Right cardiac atrium (tissue), 5 donors: ENCODE data around the gene MIA2. TPM values are rescaled to one million over a fixed set of nuclear protein-coding genes. Genes with fewer than 3 reads are reported as not detected.
"Not testable (repeated sequence)": the region's sequence is repeated elsewhere in the genome, so short reads cannot be mapped to it uniquely, and the experiment has no call there.

Experiments used
- ATAC-seq, 2 donors: fragments of 200-7000 bp; cut with Tn5 transposase; one replicate each; pipeline versions ENCODE4 v1.8.0 to v1.9.1; 2020; ENCODE audit warnings: moderate library complexity in 2 of 2, mild to moderate bottlenecking in 1 of 2
- DNase-seq, 3 donors: peaks; one replicate each; pipeline ENCODE4 v3.0.0-alpha.2; 2020
- H3K27ac ChIP-seq: one replicate; pipeline ENCODE4 v1.5.1; 2013; ENCODE audit warnings: mild to moderate bottlenecking, low read length, control low read depth, moderate library complexity
- H3K27me3 ChIP-seq: one replicate; pipeline ENCODE4 v1.6.1; 2013; ENCODE audit not compliant: control insufficient read depth, insufficient read depth
- H3K4me1 ChIP-seq: one replicate; pipeline ENCODE4 v1.6.1; 2013; ENCODE audit warnings: low read length; ENCODE audit not compliant: control insufficient read depth, insufficient read depth
- H3K4me3 ChIP-seq: one replicate; pipeline ENCODE4 v1.5.1; 2013; ENCODE audit warnings: low read length, control low read depth
- H3K9me3 ChIP-seq: one replicate; pipeline ENCODE4 v1.6.1; 2013; ENCODE audit warnings: low read length; ENCODE audit not compliant: control insufficient read depth
- WGBS: extraction: QIAGEN DNeasy Blood & Tissue Kit; methylation state at CpG from one replicate; pipeline ENCODE4 v1.1.7; 2013; 5-methylcytosine and 5-hydroxymethylcytosine counted together
- intact Hi-C, 4 donors: fragments of 100-400 bp; cut with DNase I; formaldehyde crosslinking; loops; one replicate each; pipeline versions ENCODE4 v1.11.0 to v1.14.0; 2022 to 2023
- long read RNA-seq, 4 donors: library from polyadenylated mRNA; unstranded; transcript quantifications; one replicate each; pipeline ENCODE4 v2.0.0, GENCODE V29; 2020 to 2021
- polyA plus RNA-seq: library from polyadenylated mRNA; stranded (reverse); fragments of 200-250 nt; gene quantifications from one replicate; pipeline ENCODE4 v1.2.3, GENCODE V29; 2013
- total RNA-seq, 4 donors: library from RNA; stranded (reverse); fragmentation: NEBNext Ultra II Directional; extraction: Animal tissue kit (Norgen Biotek cat#: 25700); gene quantifications; one replicate each; pipeline ENCODE4 v1.2.1, GENCODE V29; 2021
- donor health status: healthy with polysubstance abuse.
- donor health status: DM: no; HTN: yes; CAD: no.
- donor health status: DM: no; HTN: no; CAD: no.
- donor health status: DM: no; HTN: yes; CAD: no; lungs with severe emphysema.
- donor health status: DM: yes; HTN: yes; CAD: no.

The MIA2 gene
- total RNA-seq (10 to 100 TPM; 17.7 to 32.7 (median 24.5) TPM), polyA plus RNA-seq (21.8 TPM)
- long read RNA-seq, donor 1, partial matches to known transcripts, result 1 of 33 reads
- long read RNA-seq, donor 1, other reads (novel, unspliced or antisense), result 32 of 33 reads
- long read RNA-seq, donor 2, partial matches to known transcripts, result 0 of 8 reads
- long read RNA-seq, donor 2, other reads (novel, unspliced or antisense), result 8 of 8 reads
- long read RNA-seq, donor 3, partial matches to known transcripts, result 3 of 37 reads
- long read RNA-seq, donor 3, other reads (novel, unspliced or antisense), result 34 of 37 reads
- long read RNA-seq, donor 4, partial matches to known transcripts, result 0 of 13 reads
- long read RNA-seq, donor 4, other reads (novel, unspliced or antisense), result 13 of 13 reads

GRCh38 chr14:39233680-39234326 is at the start of gene MIA2:
TSS of gene MIA2 (plus strand) at chr14:39233915. CDS start at chr14:39234115, 200 bp downstream.
- DNase-seq (no peak), ATAC-seq (no peak)
- no peak within 1 kb of the TSS for H3K4me3 ChIP-seq
- H3K4me1 ChIP-seq, result no peaks in the 10 kb centered on the region
- H3K9me3 ChIP-seq, result no peaks in the 10 kb centered on the region
- H3K27ac ChIP-seq, result no peak within 1 kb of the TSS
- no peaks in the 10 kb centered on the region for H3K27me3 ChIP-seq
- intact Hi-C loops, result no loop called here
- 87% methylated on average over 7 of the region's 7 CpGs for WGBS

- no peaks in the 10 kb centered on the region for H3K9me3 ChIP-seq
- intact Hi-C loops, result loop anchor here in 2 of 4 donors (10.0 kb wide), 1 partner anchor 80 kb away; no protein-coding TSS in a partner anchor
- ATAC-seq, result no peak
These were observed 49.0 kb upstream of the MIA2 start for GRCh38 chr14:39184628-39185255.

GRCh38 chr14:39185256-39186049 is 48.3 kb upstream of the MIA2 start:
- Histone ChIP-seq H3K9me3 (no peaks in the 10 kb centered on the region), H3K27ac (no peak overlapping the region), H3K27me3 (no peaks in the 10 kb centered on the region), H3K4me1 (no peaks in the 10 kb centered on the region), H3K4me3 (no peak overlapping the region)
- intact Hi-C loops, result loop anchor here in 2 of 4 donors (10.0 kb wide), 1 partner anchor 79 kb away; no protein-coding TSS in a partner anchor
- no peak for DNase-seq
- WGBS, result 92% methylated on average over 5 of the region's 5 CpGs
- no peak for ATAC-seq

More at GRCh38 chr14:39184628-39185255, 49.0 kb upstream of the MIA2 start:
- DNase-seq, result no peak
- Histone ChIP-seq H3K27ac (no peak overlapping the region), H3K4me1 (no peaks in the 10 kb centered on the region), H3K27me3 (no peaks in the 10 kb centered on the region), H3K4me3 (no peak overlapping the region)
- WGBS, result 97% methylated on average over 4 of the region's 4 CpGs

- intact Hi-C loops, result loop anchor here in 2 of 4 donors (10.0 kb wide), 1 partner anchor 78 kb away; no protein-coding TSS in a partner anchor
These were observed 46.7 kb upstream of the MIA2 start for GRCh38 chr14:39186941-39187525.

GRCh38 chr14:39203659-39204606 is 29.8 kb upstream of the MIA2 start:
- intact Hi-C loops, result no loop called here
- DNase-seq, result no peak

More at GRCh38 chr14:39186941-39187525, 46.7 kb upstream of the MIA2 start:
- H3K9me3 ChIP-seq, result no peaks in the 10 kb centered on the region
- no peaks in the 10 kb centered on the region for H3K4me1 ChIP-seq
- ATAC-seq (no peak), DNase-seq (no peak)
- no peak overlapping the region for H3K27ac ChIP-seq
- no peak overlapping the region for H3K4me3 ChIP-seq
- 87% methylated on average over 4 of the region's 4 CpGs for WGBS
- no peaks in the 10 kb centered on the region for H3K27me3 ChIP-seq

GRCh38 chr14:39207430-39207829 is 26.3 kb upstream of the MIA2 start:
- ATAC-seq, H3K4me1 ChIP-seq, H3K9me3 ChIP-seq, H3K27ac ChIP-seq, H3K27me3 ChIP-seq, DNase-seq, intact Hi-C loops, H3K4me3 ChIP-seq: not testable (repeated sequence)
- WGBS, result 84% methylated on average over 2 of the region's 2 CpGs

More at GRCh38 chr14:39203659-39204606, 29.8 kb upstream of the MIA2 start:
- 68% methylated on average over 5 of the region's 5 CpGs for WGBS
- Histone ChIP-seq H3K27ac (no peak overlapping the region), H3K27me3 (no peaks in the 10 kb centered on the region), H3K4me3 (no peak overlapping the region), H3K4me1 (no peaks in the 10 kb centered on the region), H3K9me3 (no peaks in the 10 kb centered on the region)
- ATAC-seq, result no peak

- DNase-seq (no peak), ATAC-seq (no peak)
- Histone ChIP-seq H3K27ac (no peak overlapping the region), H3K27me3 (no peaks in the 10 kb centered on the region), H3K9me3 (no peaks in the 10 kb centered on the region), H3K4me3 (no peak overlapping the region), H3K4me1 (no peaks in the 10 kb centered on the region)
- intact Hi-C loops, result no loop called here
- 87% methylated on average over 15 of the region's 15 CpGs for WGBS
These were observed 22.5 kb upstream of the MIA2 start for GRCh38 chr14:39211109-39211741.

- intact Hi-C loops, result no loop called here
- ATAC-seq (no peak), DNase-seq (no peak)
- Histone ChIP-seq H3K27ac (no peak overlapping the region), H3K4me1 (no peaks in the 10 kb centered on the region), H3K9me3 (no peaks in the 10 kb centered on the region), H3K27me3 (no peaks in the 10 kb centered on the region), H3K4me3 (no peak overlapping the region)
- WGBS, result 65% methylated on average over 3 of the region's 3 CpGs
These were observed 21.7 kb upstream of the MIA2 start for GRCh38 chr14:39212034-39212433.

- Histone ChIP-seq H3K27ac (no peak overlapping the region), H3K27me3 (no peaks in the 10 kb centered on the region), H3K9me3 (no peaks in the 10 kb centered on the region), H3K4me3 (no peak overlapping the region), H3K4me1 (no peaks in the 10 kb centered on the region)
- ATAC-seq, result no peak
- DNase-seq, result no peak
- 95% methylated on average over 1 of the region's 1 CpG for WGBS
- intact Hi-C loops, result no loop called here
These were observed 21.0 kb upstream of the MIA2 start for GRCh38 chr14:39212693-39213092.
